H1 (cell line): ENCODE results near the gene ABCA13. TPM values are rescaled to one million over a fixed set of nuclear protein-coding genes. Genes with fewer than 3 reads are reported as not detected.

ENCODE experiments used
- CHD7 ChIP-seq: fragments of 300-600 bp; sonication (generic); IDR thresholded peaks from 2 replicates; pipeline ENCODE4 v1.7.1; 2012; ENCODE audit warnings: low read length, moderate library complexity, mild to moderate bottlenecking, inconsistent platforms; ENCODE audit not compliant: insufficient replicate concordance
- CTCF ChIP-seq, 3 experiments: IDR thresholded peaks; 1 replicate in 2 of 3; 2 replicates in 1 of 3; pipeline versions ENCODE4 v1.5.1 to v1.6.1; 2011; ENCODE audit warnings: low read length in 3 of 3, mild to moderate bottlenecking in 3 of 3, inconsistent platforms in 2 of 3, low read depth in 1 of 3, moderate library complexity in 1 of 3; ENCODE audit not compliant: insufficient read depth in 1 of 3; ENCODE audit errors: control extremely low read depth in 1 of 3
- USF2 ChIP-seq: IDR thresholded peaks from 2 replicates; pipeline ENCODE4 v1.6.1; 2011; ENCODE audit warnings: low read length, improper control_type of control experiment
- polyA plus RNA-seq, 7 experiments: library from polyadenylated mRNA; depleted of rRNA in 3 of 7; stranded (reverse) in 5 of 7; unstranded in 2 of 7; fragments of >200 nt in 5 of 7; fragments of 200-250 nt in 2 of 7; gene quantifications; 1 replicate in 5 of 7; 2 replicates in 1 of 7; 4 replicates in 1 of 7; pipeline versions ENCODE4 v1.2.1 to v1.2.3, GENCODE V29; 2011 to 2013; ENCODE audit warnings: missing spikeins in 2 of 7, mixed read lengths in 2 of 7
- total RNA-seq: library from RNA; stranded (reverse); fragmentation: NEBNext Ultra II Directional; extraction: Animal tissue kit (Norgen Biotek cat#: 25700); gene quantifications from 2 replicates; pipeline ENCODE4 v1.2.1, GENCODE V29; 2021

The ABCA13 gene
- total and polyA plus RNA-seq, 2 of the 8 experiments (the other 6 are each of a cell fraction or from before 2014, with no cell fraction given) = 0.07 to 0.09 TPM

GRCh38 chr7:48263311-48263650 lies 92.0 kb downstream of the ABCA13 start (continued):
- TF ChIP-seq CHD7 (no peak), CTCF (IDR thresholded peaks at IDR 0.05; ENCODE audit: control extremely low read depth in 1 of 3, insufficient read depth in 1 of 3, low read depth in 1 of 3, low read length in 3 of 3) (no peak), USF2 (no peak)
